ENCODE data around the gene HPS5. TPM values are rescaled to one million over a fixed set of nuclear protein-coding genes. Genes with fewer than 3 reads are reported as not detected.

Gene HPS5
- total RNA-seq, 1 experiment from 2014 or later, result 15.4 TPM

GRCh38 chr11:18295316-18295715 is 26.6 kb downstream of the HPS5 start:
- Mint-ChIP-seq H3K4me1 (no peaks in the 10 kb centered on the region), H3K4me3 (no peak overlapping the region), H3K27ac (no peak overlapping the region), H3K27me3 (ENCODE audit: low read depth) (no peaks in the 10 kb centered on the region), H3K36me3 (ENCODE audit: insufficient read depth in 1 of 3, low read depth in 3 of 3) (peaks cover 41 to 88% (median 76%) of the 10 kb centered on the region in 3 experiments), H3K9me3 (no peaks in the 10 kb centered on the region)
- Histone ChIP-seq H4K91ac (ENCODE audit: insufficient read length, low read depth, low read length) (no peak overlapping the region), H3K79me1 (ENCODE audit: insufficient read depth, low read depth, low read length, poor library complexity, severe bottlenecking) (no peaks in the 10 kb centered on the region), H4K20me1 (ENCODE audit: control insufficient read depth, insufficient read depth, insufficient read length) (no peaks in the 10 kb centered on the region), H3T11ph (ENCODE audit: low read length) (no peak overlapping the region), H3K4ac (ENCODE audit: low read depth, low read length) (no peak overlapping the region), H4K8ac (replicated peaks; ENCODE audit: insufficient read length, low read depth, low read length) (no peak overlapping the region), H3K56ac (ENCODE audit: insufficient read length, low read depth, low read length) (no peak overlapping the region), H3K4me1 (ENCODE audit: insufficient read depth, low read length) (no peaks in the 10 kb centered on the region), H3K27ac (ENCODE audit: insufficient read length, low read depth, low read length) (no peak overlapping the region), H3K23me2 (ENCODE audit: insufficient read length, low read depth, low read length, poor library complexity, severe bottlenecking) (no peaks in the 10 kb centered on the region), H2BK12ac (ENCODE audit: insufficient read length, low read depth, low read length) (no peak overlapping the region), H3K79me2 (ENCODE audit: insufficient read depth, low read length) (no peaks in the 10 kb centered on the region), H3K23ac (ENCODE audit: insufficient read length, low read depth, low read length) (no peak overlapping the region), H2AFZ (ENCODE audit: low read length) (no peak overlapping the region), H3K18ac (ENCODE audit: insufficient read length, low read depth, low read length) (no peak overlapping the region), H4K5ac (ENCODE audit: insufficient read length, low read depth, low read length) (no peak overlapping the region), H2BK20ac (ENCODE audit: low read depth, low read length, poor library complexity, severe bottlenecking) (no peak overlapping the region), H2AK5ac (ENCODE audit: insufficient read length, low read length) (no peak overlapping the region), H2BK120ac (ENCODE audit: low read depth, low read length, poor library complexity, severe bottlenecking) (no peak overlapping the region), H2BK5ac (ENCODE audit: insufficient read length, low read length) (no peak overlapping the region), H3K9me3 (ENCODE audit: control insufficient read depth, low read depth, low read length) (no peaks in the 10 kb centered on the region), H3K14ac (ENCODE audit: insufficient read depth, low read length) (no peak overlapping the region), H3K4me2 (ENCODE audit: insufficient read depth, insufficient read length, low read length) (no peak overlapping the region), H3K27me3 (ENCODE audit: insufficient read depth, low read length) (no peaks in the 10 kb centered on the region), H2BK15ac (ENCODE audit: low read depth, low read length) (no peak overlapping the region), H3K9ac (ENCODE audit: extremely low read depth, insufficient read length, low read length) (no peak overlapping the region)
- WGBS (ENCODE audit: extremely low coverage, insufficient read length, low lambda C conversion rate), result no CpG with 5 or more reads among the region's 2 CpGs
- DNase-seq, result no peak
- TF ChIP-seq CTCF (conservative IDR thresholded peaks at IDR 0.05), result no peak

Data from H9 (cell line).